Islet precursor cell (in vitro differentiated cells): ENCODE data around the gene NEU1.
"Not testable (repeated sequence)": the region's sequence is repeated elsewhere in the genome, so short reads cannot be mapped to it uniquely, and the experiment has no call there.

ENCODE experiments used
- DNase-seq: peaks from one replicate; pipeline ENCODE4 v3.0.0-alpha.2; 2018

NEU1 gene

GRCh38 chr6:31837369-31838113 is 25.1 kb downstream of the NEU1 start:
- no peak for DNase-seq

- DNase-seq: no peak
Measured at GRCh38 chr6:31836474-31837368, 25.9 kb downstream of the NEU1 start.

- DNase-seq: no peak
Measured at GRCh38 chr6:31836047-31836473, 26.6 kb downstream of the NEU1 start.

- peak; percentile 88 for DNase-seq
Measured at GRCh38 chr6:31834367-31835250, 28.0 kb downstream of the NEU1 start.

- no peak for DNase-seq
Measured at GRCh38 chr6:31831350-31832215, 31.0 kb downstream of the NEU1 start.

- DNase-seq: no peak
Measured at GRCh38 chr6:31830886-31831335, 31.7 kb downstream of the NEU1 start.

GRCh38 chr6:31829633-31830283 is 32.9 kb downstream of the NEU1 start:
- no peak for DNase-seq

- peak; percentile 100 for DNase-seq
Measured at GRCh38 chr6:31827286-31828079, 35.1 kb downstream of the NEU1 start, which contains the start of gene HSPA1B. HSPA1B (plus strand) TSS chr6:31827738; CDS start chr6:31827951, 213 bp downstream.

GRCh38 chr6:31826793-31827285 is 35.8 kb downstream of the NEU1 start:
- no peak for DNase-seq

- DNase-seq: no peak
Measured at GRCh38 chr6:31825553-31825952, 37.1 kb downstream of the NEU1 start.

- not testable (repeated sequence) for DNase-seq
Measured at GRCh38 chr6:31823592-31824196, 38.9 kb downstream of the NEU1 start.

GRCh38 chr6:31822036-31822821 is 40.4 kb downstream of the NEU1 start:
- peak; percentile 89 for DNase-seq

GRCh38 chr6:31821301-31822035 is 41.2 kb downstream of the NEU1 start:
- DNase-seq: peak; percentile 78

- not testable (repeated sequence) for DNase-seq
Measured at GRCh38 chr6:31820399-31820798, 42.2 kb downstream of the NEU1 start.

- no peak for DNase-seq
Measured at GRCh38 chr6:31819871-31820299, 42.7 kb downstream of the NEU1 start.

GRCh38 chr6:31817929-31818511 is 44.6 kb downstream of the NEU1 start:
- DNase-seq: not testable (repeated sequence)

- not testable (repeated sequence) for DNase-seq
Measured at GRCh38 chr6:31817133-31817928, 45.3 kb downstream of the NEU1 start.
